Activated CD8-positive, alpha-beta memory T cell treated with anti-CD3 and anti-CD28 coated beads for 24 hours (primary cell): ENCODE measurements around the gene ARPP21.

Experiments
- DNase-seq: peaks from one replicate; pipeline ENCODE4 v3.0.0-alpha.2; 2020

Gene ARPP21

GRCh38 chr3:35643495-35643894, 4.2 kb downstream of the ARPP21 start:
- no peak for DNase-seq

- no peak for DNase-seq
Measured at GRCh38 chr3:35644451-35644850, 5.1 kb downstream of the ARPP21 start.

GRCh38 chr3:35645189-35645588, 5.9 kb downstream of the ARPP21 start:
- DNase-seq = no peak

GRCh38 chr3:35646081-35646480, 6.8 kb downstream of the ARPP21 start:
- DNase-seq = no peak

- no peak for DNase-seq
Measured at GRCh38 chr3:35647461-35647860, 8.1 kb downstream of the ARPP21 start.

- DNase-seq = no peak
Measured at GRCh38 chr3:35648347-35648746, 9.0 kb downstream of the ARPP21 start.

GRCh38 chr3:35649405-35649804, 10.1 kb downstream of the ARPP21 start:
- no peak for DNase-seq

GRCh38 chr3:35651426-35651825, 12.1 kb downstream of the ARPP21 start:
- no peak for DNase-seq

GRCh38 chr3:35651851-35652250, 12.5 kb downstream of the ARPP21 start:
- no peak for DNase-seq

- no peak for DNase-seq
Measured at GRCh38 chr3:35653347-35653746, 14.0 kb downstream of the ARPP21 start.

GRCh38 chr3:35654476-35654875, 15.2 kb downstream of the ARPP21 start:
- no peak for DNase-seq

GRCh38 chr3:35658686-35659085, 19.4 kb downstream of the ARPP21 start:
- DNase-seq = no peak

- no peak for DNase-seq
Measured at GRCh38 chr3:35659768-35660167, 20.4 kb downstream of the ARPP21 start.

- DNase-seq = no peak
Measured at GRCh38 chr3:35663471-35663870, 24.1 kb downstream of the ARPP21 start.

- DNase-seq = no peak
Measured at GRCh38 chr3:35664460-35664919, 25.2 kb downstream of the ARPP21 start.

GRCh38 chr3:35665390-35666055, 26.2 kb downstream of the ARPP21 start:
- no peak for DNase-seq

- no peak for DNase-seq
Measured at GRCh38 chr3:35666888-35667287, 27.6 kb downstream of the ARPP21 start.

GRCh38 chr3:35670408-35670965, 31.2 kb downstream of the ARPP21 start:
- DNase-seq = no peak

- no peak for DNase-seq
Measured at GRCh38 chr3:35671483-35671882, 32.2 kb downstream of the ARPP21 start.

GRCh38 chr3:35673017-35673416, 33.7 kb downstream of the ARPP21 start:
- no peak for DNase-seq

GRCh38 chr3:35674451-35675109, 35.3 kb downstream of the ARPP21 start:
- DNase-seq = no peak

- DNase-seq = no peak
Measured at GRCh38 chr3:35675206-35675605, 35.9 kb downstream of the ARPP21 start.

GRCh38 chr3:35675621-35676020, 36.3 kb downstream of the ARPP21 start:
- DNase-seq = no peak

- no peak for DNase-seq
Measured at GRCh38 chr3:35677797-35678196, 38.5 kb downstream of the ARPP21 start.
